ENCODE measurements around the gene L3MBTL2. TPM values are rescaled to one million over a fixed set of nuclear protein-coding genes. Genes with fewer than 3 reads are reported as not detected.

L3MBTL2 gene
- total and polyA plus RNA-seq, 9 of the 15 experiments (the other 6 are each of a cell fraction or from before 2014, with no cell fraction given), result 10.3 to 23.1 (median 18.6) TPM

GRCh38 chr22:41217553-41218157 is 12.5 kb downstream of the L3MBTL2 start (continued):
- TF ChIP-seq ZBTB40 (IDR thresholded peaks at IDR 0.05) (no peak), ZBTB40 (CRISPR knock-in tag; IDR thresholded peaks at IDR 0.05) (no peak), ZNF282 (CRISPR knock-in tag; IDR thresholded peaks at IDR 0.05) (no peak), ZNF398 (CRISPR knock-in tag; IDR thresholded peaks at IDR 0.05) (no peak), BRCA1 (IDR thresholded peaks at IDR 0.05) (no peak), BRCA1 (CRISPR knock-in tag; IDR thresholded peaks at IDR 0.05) (no peak), THAP12 (CRISPR knock-in tag; IDR thresholded peaks at IDR 0.05) (no peak), TBL1XR1 (IDR thresholded peaks at IDR 0.05; ENCODE audit: low read length in 2 of 2) (no peak), ZBTB49 (CRISPR knock-in tag; IDR thresholded peaks at IDR 0.05; ENCODE audit: borderline replicate concordance) (no peak), KDM5B (IDR thresholded peaks at IDR 0.05; ENCODE audit: insufficient replicate concordance, low read depth, low read length) (no peak), SOX6 (IDR thresholded peaks at IDR 0.05) (peak; percentile 38; the same call in 1 of the 2 replicates), ZNF780A (CRISPR knock-in tag; IDR thresholded peaks at IDR 0.05) (no peak)

Measured in K562 (cell line).